SIG-M5 (cell line): ENCODE results near the gene BCAS1.

Experiments
- DNase-seq: peaks from one replicate; lab custom pipeline; 2025; lab: John Stamatoyannopoulos, UW

BCAS1 gene

GRCh38 chr20:53960579-53961272, 109.7 kb downstream of the BCAS1 start:
- no peak for DNase-seq

DNA sequence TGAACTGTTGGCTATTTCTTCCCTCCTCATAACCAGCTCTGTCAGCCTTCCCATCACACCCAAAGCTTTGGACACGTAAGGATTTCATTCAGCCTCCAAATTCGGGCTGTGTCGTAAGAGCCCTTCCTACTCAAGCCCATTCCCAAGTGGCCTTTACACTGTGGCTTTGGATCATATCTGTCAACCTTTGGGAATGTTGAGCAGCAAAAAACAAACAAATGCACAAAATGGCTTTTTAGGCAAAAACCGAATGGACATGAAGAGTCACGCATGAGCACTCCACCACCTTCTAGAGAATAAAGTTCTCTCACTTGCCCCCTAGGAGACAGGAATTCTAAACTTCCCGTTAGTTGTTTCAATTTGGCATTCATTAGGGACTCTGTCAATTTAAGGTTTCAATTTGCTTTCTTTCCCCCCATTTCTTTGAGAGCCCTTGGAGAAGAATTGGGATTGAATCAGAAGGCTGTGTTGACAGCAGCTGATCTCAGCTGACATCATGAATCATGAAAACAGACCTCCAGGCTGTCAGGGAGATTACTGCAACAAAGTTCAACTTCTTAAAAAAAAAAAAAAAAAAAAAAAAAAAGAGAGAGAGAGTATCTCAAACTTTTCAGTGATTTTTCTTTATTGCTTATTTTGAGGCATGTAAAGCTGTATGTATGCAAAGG, 110.3 kb downstream of the BCAS1 start:
- DNase-seq: no peak

DNA sequence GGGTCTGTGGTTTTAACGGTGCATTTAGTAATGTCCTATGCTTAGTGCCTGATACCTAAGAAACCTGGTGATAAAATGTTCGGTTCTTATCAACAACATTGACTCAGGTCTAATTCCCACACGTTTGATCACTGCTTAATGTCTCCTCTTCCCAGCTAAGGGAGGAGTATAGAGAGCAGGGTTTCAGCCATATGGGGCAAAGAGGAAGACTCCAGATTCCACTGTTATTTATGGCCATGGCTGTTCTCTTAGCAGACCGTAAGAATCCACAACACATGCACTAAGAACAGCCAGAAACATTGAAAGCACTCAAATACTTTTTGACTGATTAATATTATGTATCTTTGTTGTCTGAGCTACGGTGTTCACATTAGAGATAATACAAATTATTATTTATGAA, 112.1 kb downstream of the BCAS1 start:
- DNase-seq: no peak

- no peak for DNase-seq
Observed at GRCh38 chr20:53957451-53958172, 112.8 kb downstream of the BCAS1 start.

GRCh38 chr20:53956013-53956715, 114.2 kb downstream of the BCAS1 start:
- no peak for DNase-seq

DNA sequence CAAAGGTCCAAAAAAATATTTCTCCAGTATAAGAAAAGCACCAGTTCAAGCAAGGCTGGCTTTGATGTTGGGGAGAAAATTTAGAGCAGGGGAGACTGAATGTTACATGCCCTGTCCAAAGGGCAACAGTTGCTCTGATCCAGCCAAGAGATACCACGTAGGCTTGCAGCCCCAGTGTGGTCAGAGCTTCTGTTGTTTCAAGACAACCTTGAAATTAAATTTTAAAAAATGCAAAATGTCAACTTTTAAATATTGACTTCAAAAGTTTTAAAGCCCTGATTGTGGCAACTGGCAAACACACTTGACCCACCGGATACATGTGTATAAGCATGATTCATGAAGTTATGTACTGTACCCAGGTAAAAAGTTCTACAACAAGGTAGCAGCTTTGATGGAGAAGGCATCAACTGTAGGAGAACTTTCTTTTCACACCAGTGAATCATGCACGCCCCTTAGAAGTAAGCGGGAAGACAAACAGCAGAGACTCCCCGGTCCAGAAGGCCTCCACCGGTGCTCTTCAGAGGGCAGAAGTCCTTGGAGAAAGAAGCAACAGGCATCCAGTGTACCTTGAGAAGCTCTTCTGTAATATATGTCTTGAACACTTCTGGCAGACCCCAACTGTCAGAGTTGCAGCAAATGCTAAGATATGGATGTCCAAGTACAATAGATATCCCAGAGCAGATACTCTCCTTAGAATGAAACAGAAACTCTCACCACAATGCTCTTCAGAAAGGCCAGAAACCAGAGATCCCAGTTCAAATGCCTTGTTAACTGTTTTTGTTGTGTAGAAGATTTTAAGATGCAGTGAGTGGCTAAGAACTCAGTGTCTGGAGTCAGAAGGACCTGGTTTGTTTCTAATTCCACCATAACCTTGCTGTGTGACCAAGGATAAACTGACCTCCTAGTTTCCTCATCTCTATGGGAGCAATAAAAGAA, 115.4 kb downstream of the BCAS1 start:
- no peak for DNase-seq

DNA sequence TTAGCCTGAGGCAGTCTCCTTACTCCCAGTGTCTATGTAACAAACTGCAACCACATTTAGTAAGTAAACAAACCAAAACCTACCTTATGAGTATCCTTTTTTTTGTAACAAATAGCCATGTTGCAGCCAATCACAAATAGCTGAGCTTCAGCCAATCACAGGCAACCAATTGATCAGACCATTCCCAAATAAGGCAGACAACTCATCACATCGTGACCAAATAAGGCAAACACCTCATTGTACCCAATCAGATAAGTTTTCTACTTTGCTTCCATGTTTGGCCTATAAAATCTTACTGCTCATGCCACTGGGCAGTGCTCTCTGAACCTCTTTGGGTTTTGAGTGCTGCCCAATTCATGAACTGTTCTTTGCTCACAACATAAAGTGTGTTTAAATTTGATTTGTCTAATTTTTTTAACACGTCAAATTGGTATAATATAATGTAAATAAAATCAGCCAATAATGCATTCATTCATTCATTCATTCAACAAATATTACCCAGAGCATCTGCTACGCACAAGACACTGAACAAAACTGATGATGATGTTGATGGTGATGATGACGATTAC, 117.8 kb downstream of the BCAS1 start:
- DNase-seq: no peak

DNA sequence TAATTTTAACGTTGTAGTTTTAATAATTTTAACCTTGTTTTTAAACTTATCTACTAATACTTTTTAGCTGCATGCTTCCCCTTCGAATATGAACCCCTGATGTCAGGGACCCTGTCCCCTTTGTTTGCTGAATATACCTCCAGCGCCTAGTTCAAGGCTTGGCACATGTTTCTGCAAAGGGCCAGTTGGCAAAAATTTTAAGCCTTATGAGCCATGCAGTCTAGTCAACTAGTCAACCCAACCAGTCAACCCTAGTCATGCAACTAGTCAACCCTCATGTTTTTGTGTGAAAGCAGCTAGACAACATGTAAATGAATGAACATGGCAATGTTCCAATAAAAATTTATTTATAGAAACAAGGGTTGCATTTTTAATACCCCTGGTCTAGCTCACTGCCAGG, 119.8 kb downstream of the BCAS1 start:
- no peak for DNase-seq

DNA sequence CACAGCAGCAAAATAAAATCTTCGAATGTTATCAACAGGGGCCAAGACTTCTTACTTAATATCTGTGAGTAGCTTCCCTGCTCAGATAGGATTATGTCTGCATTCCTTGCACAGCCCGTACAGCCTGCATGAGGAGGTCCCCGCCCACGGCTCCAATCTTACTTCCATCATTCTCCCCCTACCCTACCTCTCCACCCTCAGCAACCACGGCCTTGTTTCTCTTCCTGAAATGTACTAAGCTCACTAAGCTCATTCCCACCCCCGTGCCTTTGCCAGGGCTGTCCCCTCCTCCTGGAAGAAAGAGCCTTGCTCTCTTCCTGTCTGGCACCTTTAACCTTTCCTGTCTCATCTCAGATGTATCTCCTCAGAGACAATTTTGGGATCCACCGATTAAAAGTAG, 120.4 kb downstream of the BCAS1 start:
- DNase-seq: no peak

DNA sequence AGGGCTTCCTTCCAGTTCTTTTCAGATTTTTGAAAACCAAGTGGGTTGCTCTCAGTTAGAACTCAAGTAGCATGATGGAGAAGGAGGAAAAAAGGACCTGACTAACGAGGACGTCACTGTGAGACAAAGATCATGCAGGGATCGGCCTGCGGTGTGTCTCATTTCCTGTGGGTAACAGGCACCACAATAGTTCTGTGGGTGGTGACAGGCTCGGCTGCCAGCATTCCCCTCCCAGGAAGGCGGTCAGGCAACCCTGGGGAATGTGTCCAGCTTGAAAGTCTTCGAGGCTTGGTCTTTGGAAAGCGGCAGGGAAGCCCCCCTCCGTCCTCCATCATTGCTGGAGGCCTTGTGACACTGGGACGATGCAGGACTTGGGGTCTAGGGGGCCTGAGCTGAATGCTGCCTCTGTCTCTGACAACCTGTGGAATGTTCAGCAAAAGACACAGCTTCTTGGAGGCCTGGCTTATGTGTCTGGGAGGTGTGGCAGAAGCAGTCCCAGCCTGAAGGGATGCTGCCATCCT, 121.0 kb downstream of the BCAS1 start:
- DNase-seq: no peak

DNA sequence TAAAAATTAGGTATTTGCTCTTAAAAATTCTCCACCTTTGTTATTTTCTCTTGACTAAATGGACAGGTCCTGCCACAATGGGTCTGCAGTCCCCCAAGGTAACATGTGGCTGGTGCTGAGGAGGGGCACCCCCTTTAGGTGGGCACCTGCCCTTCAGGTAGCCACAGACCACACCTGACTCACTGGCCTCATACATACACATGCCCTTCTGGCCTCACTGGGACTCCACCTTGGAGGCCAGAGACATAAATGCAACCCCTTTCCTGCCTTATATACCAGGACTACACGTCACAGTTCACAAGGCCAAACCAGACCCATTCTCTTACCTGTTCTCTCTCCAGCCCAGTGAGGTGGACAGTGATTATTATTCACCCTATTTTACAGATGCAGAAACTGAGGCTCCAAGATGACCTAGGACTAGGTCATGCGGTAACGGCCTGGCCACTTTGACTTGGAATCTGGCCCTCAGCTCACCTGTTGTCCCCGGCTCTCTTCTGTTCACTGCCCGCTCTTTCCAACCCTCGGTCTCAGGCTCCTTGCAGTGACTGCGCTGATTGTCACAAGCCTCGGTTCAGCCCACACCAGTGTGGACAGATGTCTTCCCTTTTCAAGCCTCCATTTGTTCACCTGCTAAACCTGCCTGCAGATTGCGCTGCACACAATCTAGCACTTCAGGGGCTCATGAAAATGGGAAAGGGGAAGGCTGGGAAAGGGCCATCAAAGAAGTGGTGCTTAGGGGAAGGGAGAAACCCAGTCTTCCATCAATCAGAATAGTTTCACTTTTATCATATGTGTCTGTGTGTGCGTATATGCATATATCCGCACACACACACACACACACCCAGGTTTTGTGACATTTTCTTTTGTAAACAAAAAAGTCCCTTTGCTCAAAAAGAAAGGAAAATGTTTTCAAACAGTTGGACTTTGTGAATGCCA, 121.7 kb downstream of the BCAS1 start:
- no peak for DNase-seq

DNA sequence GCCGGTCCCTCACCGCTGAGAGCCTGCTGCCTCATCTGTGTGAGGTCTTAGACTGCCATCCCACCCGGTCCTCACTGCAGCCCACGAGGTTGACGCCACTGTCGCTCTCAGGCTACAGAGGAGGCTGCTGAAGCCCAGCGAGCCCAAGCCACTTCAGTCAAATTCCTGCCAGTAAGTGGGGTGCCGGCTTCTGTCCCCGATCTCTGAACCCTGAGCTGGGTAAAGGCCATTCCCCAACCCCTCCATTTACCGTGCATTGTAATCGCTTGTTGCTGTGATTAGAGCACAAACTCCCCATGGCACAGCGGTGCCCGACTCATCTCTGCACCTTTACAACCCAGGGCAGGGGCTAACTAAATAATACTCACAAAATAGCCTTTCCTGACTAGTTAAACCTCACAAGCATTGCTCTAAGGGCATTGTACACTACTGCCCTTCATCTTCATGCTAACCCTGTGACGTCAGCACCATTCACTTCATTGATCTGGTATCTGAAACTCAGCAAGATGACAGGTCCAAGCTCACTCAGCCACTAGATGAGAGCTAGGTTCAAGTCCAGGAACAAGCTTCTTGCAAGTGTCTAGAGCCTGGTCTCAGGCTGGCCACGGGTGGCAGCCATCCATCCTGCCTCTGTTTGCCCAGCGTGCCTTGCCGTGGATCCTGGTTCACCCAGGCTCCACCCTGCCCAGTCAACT, 122.7 kb downstream of the BCAS1 start:
- no peak for DNase-seq

- DNase-seq: no peak
Observed at GRCh38 chr20:53946106-53946505, 124.3 kb downstream of the BCAS1 start.

GRCh38 chr20:53945478-53945877, 124.9 kb downstream of the BCAS1 start:
- DNase-seq: no peak

DNA sequence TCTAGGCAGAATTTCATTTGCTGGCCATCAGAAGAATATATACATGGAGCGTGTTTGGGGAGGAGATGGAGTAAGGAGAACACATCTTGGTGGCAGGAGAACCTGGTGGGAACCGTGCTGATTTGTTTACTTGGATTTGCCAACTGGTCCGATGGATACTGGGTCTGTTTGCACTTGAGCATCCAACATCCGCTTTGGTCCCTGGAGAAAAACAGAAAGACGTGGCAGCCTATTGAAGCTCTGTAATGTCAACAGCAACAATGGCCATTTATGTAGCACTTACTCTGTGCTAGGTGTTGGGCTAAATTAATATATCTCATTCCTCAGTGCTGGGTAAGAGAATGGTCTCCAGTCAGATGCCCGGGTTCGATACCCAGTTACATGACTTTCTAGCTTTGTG, 125.6 kb downstream of the BCAS1 start:
- DNase-seq: no peak

GRCh38 chr20:53943522-53944291, 126.7 kb downstream of the BCAS1 start:
- DNase-seq: no peak

DNA sequence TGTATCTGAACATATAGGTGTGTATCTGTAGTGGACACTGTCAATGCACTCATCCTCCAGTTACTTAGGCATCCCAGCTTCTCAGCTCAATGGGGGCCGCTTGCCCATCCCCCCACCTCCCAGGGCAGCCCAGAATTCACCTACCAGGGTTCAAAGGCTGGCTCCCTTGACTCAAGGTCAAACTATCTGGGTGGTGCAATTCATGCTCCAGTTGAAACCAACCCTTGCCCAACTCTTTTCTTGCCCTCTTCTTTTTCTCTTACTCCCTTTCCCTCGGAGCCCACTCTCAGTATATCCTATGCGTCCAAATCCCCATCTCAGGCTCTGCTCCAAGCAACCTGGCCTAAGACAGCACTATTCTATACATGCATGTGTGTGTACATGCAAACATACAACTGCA, 127.4 kb downstream of the BCAS1 start:
- DNase-seq: no peak

- no peak for DNase-seq
Observed at GRCh38 chr20:53942472-53942816, 128.0 kb downstream of the BCAS1 start.
